Measurements from ENCODE around the gene CCDC27. TPM values are rescaled to one million over a fixed set of nuclear protein-coding genes. Genes with fewer than 3 reads are reported as not detected.

The CCDC27 gene
- total and polyA plus RNA-seq, 2 of the 13 experiments (the other 11 are each of a cell fraction or from before 2014, with no cell fraction given): not detected

GRCh38 chr1:3796215-3797061 lies 44.2 kb downstream of the CCDC27 start, which contains the start of gene LRRC47 (continued):
- TF ChIP-seq, protein P1, sequence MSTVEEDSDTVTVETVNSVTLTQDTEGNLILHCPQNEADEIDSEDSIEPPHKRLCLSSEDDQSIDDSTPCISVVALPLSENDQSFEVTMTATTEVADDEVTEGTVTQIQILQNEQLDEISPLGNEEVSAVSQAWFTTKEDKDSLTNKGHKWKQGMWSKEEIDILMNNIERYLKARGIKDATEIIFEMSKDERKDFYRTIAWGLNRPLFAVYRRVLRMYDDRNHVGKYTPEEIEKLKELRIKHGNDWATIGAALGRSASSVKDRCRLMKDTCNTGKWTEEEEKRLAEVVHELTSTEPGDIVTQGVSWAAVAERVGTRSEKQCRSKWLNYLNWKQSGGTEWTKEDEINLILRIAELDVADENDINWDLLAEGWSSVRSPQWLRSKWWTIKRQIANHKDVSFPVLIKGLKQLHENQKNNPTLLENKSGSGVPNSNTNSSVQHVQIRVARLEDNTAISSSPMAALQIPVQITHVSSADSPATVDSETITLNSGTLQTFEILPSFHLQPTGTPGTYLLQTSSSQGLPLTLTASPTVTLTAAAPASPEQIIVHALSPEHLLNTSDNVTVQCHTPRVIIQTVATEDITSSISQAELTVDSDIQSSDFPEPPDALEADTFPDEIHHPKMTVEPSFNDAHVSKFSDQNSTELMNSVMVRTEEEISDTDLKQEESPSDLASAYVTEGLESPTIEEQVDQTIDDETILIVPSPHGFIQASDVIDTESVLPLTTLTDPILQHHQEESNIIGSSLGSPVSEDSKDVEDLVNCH (CRISPR knock-in tag; IDR thresholded peaks at IDR 0.05): no peak
- TF ChIP-seq, protein P2, sequence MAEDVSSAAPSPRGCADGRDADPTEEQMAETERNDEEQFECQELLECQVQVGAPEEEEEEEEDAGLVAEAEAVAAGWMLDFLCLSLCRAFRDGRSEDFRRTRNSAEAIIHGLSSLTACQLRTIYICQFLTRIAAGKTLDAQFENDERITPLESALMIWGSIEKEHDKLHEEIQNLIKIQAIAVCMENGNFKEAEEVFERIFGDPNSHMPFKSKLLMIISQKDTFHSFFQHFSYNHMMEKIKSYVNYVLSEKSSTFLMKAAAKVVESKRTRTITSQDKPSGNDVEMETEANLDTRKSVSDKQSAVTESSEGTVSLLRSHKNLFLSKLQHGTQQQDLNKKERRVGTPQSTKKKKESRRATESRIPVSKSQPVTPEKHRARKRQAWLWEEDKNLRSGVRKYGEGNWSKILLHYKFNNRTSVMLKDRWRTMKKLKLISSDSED (CRISPR knock-in tag; IDR thresholded peaks at IDR 0.05): no peak
- TF ChIP-seq ZNF616 (CRISPR knock-in tag; IDR thresholded peaks at IDR 0.05; ENCODE audit: low read depth): no peak
- TF ChIP-seq DBP (CRISPR knock-in tag; IDR thresholded peaks at IDR 0.05; ENCODE audit: not compliant biosample characterization): peak; percentile 38
- no peak for TF ChIP-seq NFRKB (IDR thresholded peaks at IDR 0.05)
- no peak for TF ChIP-seq ZNF180 (CRISPR knock-in tag; IDR thresholded peaks at IDR 0.05; ENCODE audit: borderline replicate concordance, low read depth)
- no peak for TF ChIP-seq ATM (IDR thresholded peaks at IDR 0.05; ENCODE audit: borderline replicate concordance)
- 0 out of 2 replicates have a peak, but pooled peaks have one; percentile 32 for TF ChIP-seq NKX3-1 (CRISPR knock-in tag; IDR thresholded peaks at IDR 0.05)
- TF ChIP-seq ZNF713 (CRISPR knock-in tag; IDR thresholded peaks at IDR 0.05): no peak
- TF ChIP-seq ISL2 (CRISPR knock-in tag; IDR thresholded peaks at IDR 0.05): peak; percentile 67
- peak; percentile 87; the same call in 1 of the 2 replicates for TF ChIP-seq ZNF83 (CRISPR knock-in tag; IDR thresholded peaks at IDR 0.05; ENCODE audit: borderline replicate concordance)
- TF ChIP-seq PCBP2 (optimal IDR thresholded peaks at IDR 0.05; ENCODE audit: low read depth, low read length, poor library complexity, severe bottlenecking): no peak
- TF ChIP-seq KLF9 (CRISPR knock-in tag; IDR thresholded peaks at IDR 0.05; ENCODE audit: low read depth): 0 out of 2 replicates have a peak, but pooled peaks have one; percentile 38
- TF ChIP-seq POLR2G (IDR thresholded peaks at IDR 0.05; ENCODE audit: low read depth, low read length): peak; percentile 91
- TF ChIP-seq KLF6 (CRISPR knock-in tag; IDR thresholded peaks at IDR 0.05): 0 out of 2 replicates have a peak, but pooled peaks have one; percentile 51
- TF ChIP-seq STAT6 (CRISPR knock-in tag; IDR thresholded peaks at IDR 0.05; ENCODE audit: borderline replicate concordance): no peak
- peak; percentile 46; the same call in 1 of the 2 replicates for TF ChIP-seq ZNF232 (CRISPR knock-in tag; IDR thresholded peaks at IDR 0.05; ENCODE audit: borderline replicate concordance)
